OCI-LY1 (cell line): Measurements from ENCODE around the gene RAB38.

Experiments
- H2AFZ ChIP-seq: fragments of 200-600 bp; sonication (generic), shearing (Covaris generic); 2 replicates; pipeline ENCODE4 v1.6.0; 2014; ENCODE audit warnings: antibody characterized with exemption, mild to moderate bottlenecking, low read length
- H3F3A ChIP-seq: fragments of 200-600 bp; sonication (generic), shearing (Covaris generic); 2 replicates; pipeline ENCODE4 v1.6.0; 2014; ENCODE audit warnings: mild to moderate bottlenecking, antibody characterized with exemption, low read length, moderate library complexity; ENCODE audit not compliant: insufficient read depth
- H3K27ac ChIP-seq: fragments of 200-600 bp; sonication (generic); 2 replicates; pipeline ENCODE4 v1.5.1; 2014; ENCODE audit warnings: low read length, mixed run types, mild to moderate bottlenecking, low read depth; ENCODE audit not compliant: poor library complexity, severe bottlenecking
- H3K27me3 ChIP-seq: fragments of 200-600 bp; sonication (generic); 2 replicates; pipeline ENCODE4 v1.6.0; 2014; ENCODE audit warnings: antibody characterized with exemption, mild to moderate bottlenecking, low read length, moderate library complexity; ENCODE audit not compliant: insufficient read depth
- H3K36me3 ChIP-seq: fragments of 200-600 bp; sonication (generic); 2 replicates; pipeline ENCODE4 v1.6.1; 2014; ENCODE audit warnings: mild to moderate bottlenecking, antibody characterized with exemption, low read length, moderate library complexity, mixed read lengths; ENCODE audit not compliant: insufficient read depth
- H3K4me1 ChIP-seq: fragments of 200-600 bp; sonication (generic); 2 replicates; pipeline ENCODE4 v1.5.1; 2014; ENCODE audit warnings: mild to moderate bottlenecking, low read length, moderate library complexity; ENCODE audit not compliant: insufficient read depth, severe bottlenecking
- H3K4me2 ChIP-seq: fragments of 200-600 bp; sonication (generic), shearing (Covaris generic); 2 replicates; pipeline ENCODE4 v1.6.1; 2014; ENCODE audit warnings: low read length
- H3K4me3 ChIP-seq: fragments of 200-600 bp; sonication (generic); 2 replicates; pipeline ENCODE4 v1.5.1; 2014; ENCODE audit warnings: low read length, low read depth, mild to moderate bottlenecking, mixed read lengths; ENCODE audit not compliant: poor library complexity, severe bottlenecking
- H3K79me2 ChIP-seq: fragments of 200-600 bp; shearing (Covaris generic); 2 replicates; pipeline ENCODE4 v1.6.1; 2016; ENCODE audit warnings: mixed run types, low read length, mixed read lengths; ENCODE audit not compliant: insufficient read depth
- H3K9ac ChIP-seq: fragments of 200-600 bp; sonication (generic), shearing (Covaris generic); 2 replicates; pipeline ENCODE4 v1.6.1; 2014; ENCODE audit warnings: mild to moderate bottlenecking, low read length, mixed read lengths
- H3K9me2 ChIP-seq: fragments of 200-600 bp; sonication (generic), shearing (Covaris generic); 2 replicates; pipeline ENCODE4 v1.6.1; 2014; ENCODE audit warnings: low read depth, mild to moderate bottlenecking, low read length, mixed read lengths
- H3K9me3 ChIP-seq: fragments of 200-600 bp; shearing (Covaris generic); 2 replicates; pipeline ENCODE4 v1.6.1; 2014; ENCODE audit warnings: low read length, mixed read lengths
- H4K20me1 ChIP-seq: fragments of 200-600 bp; sonication (generic), shearing (Covaris generic); 2 replicates; pipeline ENCODE4 v1.6.0; 2016; ENCODE audit warnings: mild to moderate bottlenecking, low read length; ENCODE audit not compliant: insufficient read depth
- EZH2 ChIP-seq: fragments of 200-600 bp; sonication (generic), shearing (Covaris generic); IDR thresholded peaks from 2 replicates; pipeline ENCODE4 v1.8.0; 2017; ENCODE audit warnings: borderline replicate concordance, mixed run types, mild to moderate bottlenecking, antibody characterized with exemption, low read length, moderate library complexity, mixed read lengths
- TF ChIP-seq, protein P1 (sequence below): fragments of 200-600 bp; sonication (generic), shearing (Covaris generic); IDR thresholded peaks from 2 replicates; pipeline ENCODE4 v1.5.1; 2017; ENCODE audit warnings: mild to moderate bottlenecking, antibody characterized with exemption, low read length, moderate library complexity, mixed read lengths

Gene RAB38

DNA sequence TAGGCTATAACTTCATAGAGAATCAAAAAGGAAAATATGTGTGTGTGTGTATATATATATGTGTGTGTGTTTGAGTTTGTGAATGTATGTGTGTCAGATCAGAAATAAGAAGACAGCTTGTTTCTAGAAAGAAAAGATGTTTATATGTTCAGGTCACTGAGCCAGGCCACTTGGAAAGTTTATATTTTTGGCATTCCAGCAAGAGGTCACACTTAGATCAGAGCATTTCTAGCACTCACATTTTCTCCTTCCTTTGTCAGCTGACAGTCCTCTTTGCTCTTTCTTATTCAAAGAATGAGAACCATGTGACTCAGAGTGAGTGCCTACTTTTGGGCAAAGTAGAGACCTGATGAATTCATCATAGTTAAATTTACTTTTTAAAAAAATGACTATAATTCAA lies 22.9 kb downstream of the RAB38 start:
- Histone ChIP-seq H3K36me3 (no peaks in the 10 kb centered on the region), H3K4me2 (no peak overlapping the region), H3K4me3 (no peak overlapping the region), H3K9ac (no peak overlapping the region), H3F3A (no peaks in the 10 kb centered on the region), H3K9me2 (no peaks in the 10 kb centered on the region), H3K4me1 (no peaks in the 10 kb centered on the region), H2AFZ (no peak overlapping the region), H3K79me2 (no peaks in the 10 kb centered on the region), H4K20me1 (no peaks in the 10 kb centered on the region), H3K27ac (no peak overlapping the region), H3K9me3 (no peaks in the 10 kb centered on the region), H3K27me3 (no peaks in the 10 kb centered on the region)
- TF ChIP-seq EZH2, result no peak
- TF ChIP-seq, protein P1, sequence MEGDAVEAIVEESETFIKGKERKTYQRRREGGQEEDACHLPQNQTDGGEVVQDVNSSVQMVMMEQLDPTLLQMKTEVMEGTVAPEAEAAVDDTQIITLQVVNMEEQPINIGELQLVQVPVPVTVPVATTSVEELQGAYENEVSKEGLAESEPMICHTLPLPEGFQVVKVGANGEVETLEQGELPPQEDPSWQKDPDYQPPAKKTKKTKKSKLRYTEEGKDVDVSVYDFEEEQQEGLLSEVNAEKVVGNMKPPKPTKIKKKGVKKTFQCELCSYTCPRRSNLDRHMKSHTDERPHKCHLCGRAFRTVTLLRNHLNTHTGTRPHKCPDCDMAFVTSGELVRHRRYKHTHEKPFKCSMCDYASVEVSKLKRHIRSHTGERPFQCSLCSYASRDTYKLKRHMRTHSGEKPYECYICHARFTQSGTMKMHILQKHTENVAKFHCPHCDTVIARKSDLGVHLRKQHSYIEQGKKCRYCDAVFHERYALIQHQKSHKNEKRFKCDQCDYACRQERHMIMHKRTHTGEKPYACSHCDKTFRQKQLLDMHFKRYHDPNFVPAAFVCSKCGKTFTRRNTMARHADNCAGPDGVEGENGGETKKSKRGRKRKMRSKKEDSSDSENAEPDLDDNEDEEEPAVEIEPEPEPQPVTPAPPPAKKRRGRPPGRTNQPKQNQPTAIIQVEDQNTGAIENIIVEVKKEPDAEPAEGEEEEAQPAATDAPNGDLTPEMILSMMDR, result no peak

DNA sequence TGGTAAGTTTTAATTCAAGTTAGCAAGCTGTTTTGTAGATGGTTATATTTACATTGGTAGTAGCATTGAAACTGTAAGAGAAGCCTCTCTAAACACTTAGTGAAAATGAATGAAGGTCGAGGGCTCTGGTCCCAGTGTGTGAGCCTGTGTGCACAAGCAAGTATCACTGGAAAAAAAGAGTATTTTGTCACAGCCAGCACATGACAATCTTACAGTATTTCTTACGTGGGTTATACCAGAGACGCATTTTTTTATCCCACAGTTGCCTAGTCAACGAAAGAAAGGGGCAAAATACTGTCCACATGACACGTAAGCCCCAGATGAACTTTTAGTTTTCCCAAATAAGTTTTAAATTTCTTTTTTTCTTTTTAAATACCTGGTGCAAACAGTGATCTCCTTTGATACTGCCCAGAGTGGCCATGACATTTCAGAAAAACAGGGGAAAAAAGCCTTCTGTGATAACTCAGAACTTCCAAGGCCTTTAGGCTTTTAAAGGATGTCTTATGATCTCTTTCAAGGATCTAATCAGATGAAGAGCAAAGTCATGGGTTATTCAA lies 23.5 kb downstream of the RAB38 start:
- Histone ChIP-seq H4K20me1 (no peaks in the 10 kb centered on the region), H3K4me2 (no peak overlapping the region), H3K36me3 (no peaks in the 10 kb centered on the region), H3K4me1 (no peaks in the 10 kb centered on the region), H2AFZ (no peak overlapping the region), H3K4me3 (no peak overlapping the region), H3F3A (no peaks in the 10 kb centered on the region), H3K27me3 (no peaks in the 10 kb centered on the region), H3K9me3 (no peaks in the 10 kb centered on the region), H3K27ac (no peak overlapping the region), H3K79me2 (no peaks in the 10 kb centered on the region), H3K9me2 (no peaks in the 10 kb centered on the region), H3K9ac (no peak overlapping the region)
- TF ChIP-seq, protein P1, result no peak
- TF ChIP-seq EZH2, result no peak

GRCh38 chr11:88146106-88146505 lies 29.1 kb downstream of the RAB38 start:
- TF ChIP-seq, protein P1, result no peak
- TF ChIP-seq EZH2, result no peak
- Histone ChIP-seq H3K9me3 (no peaks in the 10 kb centered on the region), H3F3A (no peaks in the 10 kb centered on the region), H3K4me1 (no peaks in the 10 kb centered on the region), H3K9me2 (no peaks in the 10 kb centered on the region), H2AFZ (no peak overlapping the region), H4K20me1 (no peaks in the 10 kb centered on the region), H3K4me2 (no peak overlapping the region), H3K4me3 (no peak overlapping the region), H3K36me3 (no peaks in the 10 kb centered on the region), H3K27me3 (no peaks in the 10 kb centered on the region), H3K27ac (no peak overlapping the region), H3K9ac (no peak overlapping the region), H3K79me2 (no peaks in the 10 kb centered on the region)
